A549 (cell line): Measurements from ENCODE around the gene KCNMA1. TPM values are rescaled to one million over a fixed set of nuclear protein-coding genes. Genes with fewer than 3 reads are reported as not detected.
A peak's percentile ranks its signal among the peaks of the same experiment; 100 is the strongest.

ENCODE experiments used
- ATAC-seq, 2 experiments: fragments of 200-7000 bp in 1 of 2; fragments of >200 bp in 1 of 2; cut with Nextera tagmentation in 1 of 2; cut with Tn5 transposase in 1 of 2; 3 replicates each; pipeline versions ENCODE4 v1.8.0 to v1.9.1; 2018 to 2020; ENCODE audit warnings: mild to moderate bottlenecking in 1 of 2, moderate library complexity in 1 of 2
- CTCF ChIA-PET: fragments of 300-600 bp; sonication (Branson Sonifier 250); formaldehyde crosslinking; extraction: SDS; loops from one replicate; lab custom pipeline; 2021; ENCODE audit warnings: antibody characterized with exemption, inconsistent platforms; lab: Yijun Ruan, JAX
- POLR2A ChIA-PET: fragments of 350-600 bp; formaldehyde crosslinking; extraction: SDS; loops from one replicate; lab custom pipeline; 2021; ENCODE audit warnings: antibody characterized with exemption, inconsistent platforms; lab: Yijun Ruan, JAX
- DNase-seq, 2 experiments: peaks; one replicate each; pipeline versions ENCODE4 v3.0.0 to v3.0.0-alpha.2; 2011 to 2016; ENCODE audit warnings: low read depth in 1 of 2, low spot score in 1 of 2
- FAIRE-seq: peaks from 2 replicates; lab custom pipeline; 2011; peaks lifted over from hg19 to GRCh38; lab: Jason Lieb, UNC
- H3K27ac ChIP-seq, 2 experiments: fragments of >200 bp; sonication (Bioruptor Twin); formaldehyde crosslinking; 3 replicates each; pipeline ENCODE4 v1.5.1; 2016 to 2017
- H3K4me1 ChIP-seq: fragments of >200 bp; sonication (Bioruptor Twin); formaldehyde crosslinking; 3 replicates; pipeline ENCODE4 v1.6.1; 2016
- H3K4me2 ChIP-seq: fragments of >200 bp; sonication (Bioruptor Twin); formaldehyde crosslinking; 3 replicates; pipeline ENCODE4 v1.6.1; 2016
- H3K4me3 ChIP-seq: fragments of >200 bp; sonication (Bioruptor Twin); formaldehyde crosslinking; 3 replicates; pipeline ENCODE4 v1.5.1; 2016
- H3K9me3 ChIP-seq: fragments of >200 bp; sonication (Bioruptor Twin); formaldehyde crosslinking; 3 replicates; pipeline ENCODE4 v1.6.1; 2016
- BHLHE40 ChIP-seq: IDR thresholded peaks from 2 replicates; pipeline ENCODE4 v1.6.1; 2012; ENCODE audit warnings: low read depth, low read length, inconsistent platforms
- CHD2 ChIP-seq: fragments of 150-350 bp; IDR thresholded peaks from 2 replicates; pipeline ENCODE4 v1.6.1; 2014; ENCODE audit warnings: low read length; ENCODE audit not compliant: partially characterized antibody
- EHMT2 ChIP-seq: fragments of 200-600 bp; sonication (generic); IDR thresholded peaks from 2 replicates; pipeline ENCODE4 v1.6.1; 2016; ENCODE audit warnings: antibody characterized with exemption, low read depth, mild to moderate bottlenecking, moderate library complexity
- FOSB ChIP-seq: fragments of 250-450 bp; sonication (Bioruptor Pico); IDR thresholded peaks from 2 replicates; pipeline ENCODE4 v1.5.0; 2020; ENCODE audit warnings: mild to moderate bottlenecking, moderate library complexity
- GATA3 ChIP-seq: IDR thresholded peaks from 2 replicates; pipeline ENCODE4 v1.6.1; 2012; ENCODE audit warnings: borderline replicate concordance
- HES2 ChIP-seq: fragments of >200 bp; sonication (Bioruptor Twin); formaldehyde crosslinking; IDR thresholded peaks from 2 replicates; pipeline ENCODE4 v1.6.1; 2016
- HEYL ChIP-seq: fragments of 250-450 bp; sonication (Bioruptor Pico); IDR thresholded peaks from 2 replicates; pipeline ENCODE4 v1.8.0; 2021; ENCODE audit warnings: mild to moderate bottlenecking, moderate library complexity
- HOXA7 ChIP-seq: fragments of 250-450 bp; sonication (Bioruptor Pico); IDR thresholded peaks from 2 replicates; pipeline ENCODE4 v1.5.0; 2020; ENCODE audit warnings: mild to moderate bottlenecking, moderate library complexity
- KDM1A ChIP-seq: fragments of 200-600 bp; sonication (generic); IDR thresholded peaks from 2 replicates; pipeline ENCODE4 v1.6.1; 2016; ENCODE audit warnings: low read depth, mild to moderate bottlenecking
- MAFK ChIP-seq: fragments of 450-650 bp; IDR thresholded peaks from 2 replicates; pipeline ENCODE4 v1.6.1; 2014; ENCODE audit not compliant: partially characterized antibody
- MAZ ChIP-seq: fragments of 150-350 bp; IDR thresholded peaks from 2 replicates; pipeline ENCODE4 v1.6.1; 2014; ENCODE audit warnings: antibody characterized with exemption, low read depth, low read length, borderline replicate concordance
- NFE2L2 ChIP-seq: fragments of 150-350 bp; conservative IDR thresholded peaks from 2 replicates; pipeline ENCODE4 v1.6.1; 2014; ENCODE audit warnings: low read length
- NR3C1 ChIP-seq: fragments of >200 bp; sonication (Bioruptor Twin); formaldehyde crosslinking; IDR thresholded peaks from 3 replicates; pipeline ENCODE4 v1.6.1; 2017
- PHF8 ChIP-seq: fragments of 200-600 bp; sonication (generic); IDR thresholded peaks from 2 replicates; pipeline ENCODE4 v1.6.1; 2016; ENCODE audit warnings: low read depth, mild to moderate bottlenecking, antibody characterized with exemption, moderate library complexity, borderline replicate concordance
- USF2 ChIP-seq: fragments of 450-650 bp; IDR thresholded peaks from 2 replicates; pipeline ENCODE4 v1.6.1; 2014; ENCODE audit warnings: antibody characterized with exemption
- ZFP36 ChIP-seq: fragments of 450-650 bp; IDR thresholded peaks from 2 replicates; pipeline ENCODE4 v1.6.1; 2014; ENCODE audit warnings: borderline replicate concordance; ENCODE audit not compliant: partially characterized antibody
- ZSCAN20 ChIP-seq: fragments of 250-450 bp; sonication (Bioruptor Pico); IDR thresholded peaks from 2 replicates; pipeline ENCODE4 v1.8.0; 2022; ENCODE audit warnings: mild to moderate bottlenecking, moderate library complexity
- WGBS: methylation state at CpG from one replicate; pipeline ENCODE4 v1.1.6; 2017; ENCODE audit errors: missing lambda C conversion rate; 5-methylcytosine and 5-hydroxymethylcytosine counted together
- polyA plus RNA-seq, 4 experiments: library from polyadenylated mRNA; depleted of rRNA in 3 of 4; stranded (reverse); fragments of >200 nt; fragmentation: RNase III in 1 of 4; extraction: RNeasy Plus Mini Kit Qiagen cat#74134 plus additional on column Dnase treatment in 1 of 4; gene quantifications; 2 replicates in 3 of 4; 3 replicates in 1 of 4; pipeline ENCODE4 v1.2.3, GENCODE V29; 2011 to 2017
- TF ChIP-seq, protein P1 (sequence below): IDR thresholded peaks from 2 replicates; pipeline ENCODE4 v1.6.1; 2012
- TF ChIP-seq, protein P2 (sequence below): fragments of >200 bp; sonication (Bioruptor Twin); formaldehyde crosslinking; IDR thresholded peaks from 3 replicates; pipeline ENCODE4 v1.6.1; 2016
- TF ChIP-seq, protein P3 (sequence below): fragments of 150-350 bp; IDR thresholded peaks from 2 replicates; pipeline ENCODE4 v1.6.1; 2014; ENCODE audit warnings: low read depth, mild to moderate bottlenecking, low read length
- TF ChIP-seq, protein P4 (sequence below): fragments of 250-450 bp; sonication (Bioruptor Pico); IDR thresholded peaks from 2 replicates; pipeline ENCODE4 v1.5.0; 2020; ENCODE audit warnings: low read depth, mild to moderate bottlenecking, moderate library complexity
- TF ChIP-seq, protein P5 (sequence below): fragments of >200 bp; sonication (Bioruptor Twin); formaldehyde crosslinking; IDR thresholded peaks from 3 replicates; pipeline ENCODE4 v1.5.1; 2016

The KCNMA1 gene
- polyA plus RNA-seq, 2 of the 4 experiments (the other 2 are of a cell fraction), result 14.9 to 30.6 TPM

DNA sequence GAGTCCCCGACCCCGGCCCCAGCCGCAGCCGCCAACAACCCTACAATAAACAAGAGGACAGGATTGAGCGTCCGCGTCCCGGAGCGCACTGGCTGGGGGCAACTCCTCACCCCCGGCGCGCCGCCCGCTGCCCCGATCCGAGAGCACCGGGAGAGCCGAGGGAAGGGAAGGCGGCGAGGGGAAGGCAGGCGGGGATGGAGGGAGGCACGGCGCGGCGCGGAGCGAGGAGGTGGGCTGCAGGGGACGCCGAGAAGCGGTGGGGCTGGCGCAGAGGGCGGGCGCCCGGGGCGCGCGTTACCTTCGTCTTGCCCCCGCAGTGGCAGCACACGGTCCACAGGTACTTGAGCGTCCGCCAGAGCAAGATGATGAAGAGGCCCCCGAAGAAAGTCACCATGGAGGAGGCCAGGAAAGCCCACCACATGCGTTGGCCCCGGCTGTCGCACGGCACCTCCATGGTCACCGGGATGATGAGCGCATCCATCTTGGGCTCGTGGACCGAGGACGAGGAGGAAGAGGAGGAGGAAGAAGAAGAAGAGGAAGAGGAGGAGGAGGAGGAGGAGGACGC is 559 bp downstream of the KCNMA1 start:
- peaks cover 28% of the 10 kb centered on the region; the same call in 2 of the 3 replicates for H3K4me1 ChIP-seq
- peak overlapping the region; percentile 83 to 89 for H3K27ac ChIP-seq
- CTCF ChIA-PET, result interaction anchor here (0.7 to 27.7 kb wide), 15 partner anchors 10 to 467 kb away, joined by 3 to 627 read pairs (median 6); no protein-coding TSS in a partner anchor
- ATAC-seq, result peak; percentile 7 to 39; a peak in 4 of 6 replicates
- POLR2A ChIA-PET, result interaction anchor here (0.7 to 1.2 kb wide), 3 partner anchors 132 to 471 kb away, joined by 3 to 4 read pairs (median 3); no protein-coding TSS in a partner anchor
- no peaks in the 10 kb centered on the region for H3K9me3 ChIP-seq
- H3K4me2 ChIP-seq, result peak overlapping the region; percentile 98
- TF ChIP-seq, protein P1, sequence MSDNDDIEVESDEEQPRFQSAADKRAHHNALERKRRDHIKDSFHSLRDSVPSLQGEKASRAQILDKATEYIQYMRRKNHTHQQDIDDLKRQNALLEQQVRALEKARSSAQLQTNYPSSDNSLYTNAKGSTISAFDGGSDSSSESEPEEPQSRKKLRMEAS, result peak; percentile 53; the same call in 1 of the 2 replicates
- TF ChIP-seq CHD2 (no peak), KDM1A (no peak), USF2 (no peak), HOXA7 (no peak), MAZ (no peak)
- peak overlapping the region; percentile 90 for H3K4me3 ChIP-seq
- no peak for DNase-seq
- FAIRE-seq, result no peak
- under 1% methylated on average over 24 of the region's 53 CpGs for WGBS

DNA sequence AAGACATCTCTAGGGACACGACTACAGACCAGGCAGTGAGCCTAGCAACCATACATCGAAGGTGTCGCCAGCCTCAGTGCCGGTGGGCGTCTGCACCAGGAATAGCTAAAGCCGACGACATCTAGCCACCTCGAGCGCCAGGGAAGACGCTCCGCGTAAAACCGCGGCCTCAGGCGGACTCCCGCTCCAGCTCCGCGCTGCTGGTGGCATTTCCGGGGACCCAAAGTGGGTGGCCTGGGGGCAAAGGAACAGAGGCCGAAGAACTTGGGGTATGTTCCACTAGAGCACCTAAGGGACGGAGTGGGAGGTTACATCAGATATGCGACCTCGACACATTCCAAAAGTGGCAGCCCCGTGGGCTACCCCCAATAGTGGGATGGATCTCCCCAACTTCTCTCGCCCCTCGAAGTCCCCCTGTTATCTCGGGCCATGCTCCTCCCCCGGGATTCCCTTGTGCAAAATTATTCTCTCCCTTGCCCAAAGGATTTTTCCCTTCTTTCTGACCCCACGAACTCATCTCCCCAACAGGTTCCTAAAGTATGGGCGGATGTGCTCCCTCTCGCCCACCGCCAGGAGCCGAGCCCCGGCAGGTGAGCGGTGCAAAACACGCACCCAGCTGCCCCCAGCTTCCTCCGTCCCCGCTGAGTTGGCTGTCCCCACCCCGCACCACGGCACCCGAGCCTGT is 1.2 kb downstream of the KCNMA1 start:
- peak overlapping the region; percentile 98 for H3K4me2 ChIP-seq
- 82% methylated on average over 36 of the region's 41 CpGs for WGBS
- FAIRE-seq (no peak), DNase-seq (no peak), ATAC-seq (no peak; a peak in 1 of 6 replicates)
- H3K4me3 ChIP-seq, result peak overlapping the region; percentile 90
- H3K9me3 ChIP-seq, result no peaks in the 10 kb centered on the region
- ChIA-PET POLR2A (no interaction called here), CTCF (interaction anchor here (0.7 to 27.7 kb wide), 7 partner anchors 11 to 467 kb away, joined by 3 to 627 read pairs (median 3); no protein-coding TSS in a partner anchor)
- peaks cover 25% of the 10 kb centered on the region; the same call in 2 of the 3 replicates for H3K4me1 ChIP-seq
- no peak for TF ChIP-seq MAZ
- TF ChIP-seq, protein P2, sequence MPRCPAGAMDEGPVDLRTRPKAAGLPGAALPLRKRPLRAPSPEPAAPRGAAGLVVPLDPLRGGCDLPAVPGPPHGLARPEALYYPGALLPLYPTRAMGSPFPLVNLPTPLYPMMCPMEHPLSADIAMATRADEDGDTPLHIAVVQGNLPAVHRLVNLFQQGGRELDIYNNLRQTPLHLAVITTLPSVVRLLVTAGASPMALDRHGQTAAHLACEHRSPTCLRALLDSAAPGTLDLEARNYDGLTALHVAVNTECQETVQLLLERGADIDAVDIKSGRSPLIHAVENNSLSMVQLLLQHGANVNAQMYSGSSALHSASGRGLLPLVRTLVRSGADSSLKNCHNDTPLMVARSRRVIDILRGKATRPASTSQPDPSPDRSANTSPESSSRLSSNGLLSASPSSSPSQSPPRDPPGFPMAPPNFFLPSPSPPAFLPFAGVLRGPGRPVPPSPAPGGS, result no peak
- no peak for TF ChIP-seq NR3C1
- no peak for TF ChIP-seq FOSB (CRISPR knock-in tag)
- TF ChIP-seq ZSCAN20, result no peak
- TF ChIP-seq, protein P3, sequence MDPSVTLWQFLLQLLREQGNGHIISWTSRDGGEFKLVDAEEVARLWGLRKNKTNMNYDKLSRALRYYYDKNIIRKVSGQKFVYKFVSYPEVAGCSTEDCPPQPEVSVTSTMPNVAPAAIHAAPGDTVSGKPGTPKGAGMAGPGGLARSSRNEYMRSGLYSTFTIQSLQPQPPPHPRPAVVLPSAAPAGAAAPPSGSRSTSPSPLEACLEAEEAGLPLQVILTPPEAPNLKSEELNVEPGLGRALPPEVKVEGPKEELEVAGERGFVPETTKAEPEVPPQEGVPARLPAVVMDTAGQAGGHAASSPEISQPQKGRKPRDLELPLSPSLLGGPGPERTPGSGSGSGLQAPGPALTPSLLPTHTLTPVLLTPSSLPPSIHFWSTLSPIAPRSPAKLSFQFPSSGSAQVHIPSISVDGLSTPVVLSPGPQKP, result no peak
- TF ChIP-seq, protein P4, sequence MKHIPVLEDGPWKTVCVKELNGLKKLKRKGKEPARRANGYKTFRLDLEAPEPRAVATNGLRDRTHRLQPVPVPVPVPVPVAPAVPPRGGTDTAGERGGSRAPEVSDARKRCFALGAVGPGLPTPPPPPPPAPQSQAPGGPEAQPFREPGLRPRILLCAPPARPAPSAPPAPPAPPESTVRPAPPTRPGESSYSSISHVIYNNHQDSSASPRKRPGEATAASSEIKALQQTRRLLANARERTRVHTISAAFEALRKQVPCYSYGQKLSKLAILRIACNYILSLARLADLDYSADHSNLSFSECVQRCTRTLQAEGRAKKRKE (CRISPR knock-in tag), result no peak
- TF ChIP-seq MAFK, result no peak
- TF ChIP-seq HEYL (CRISPR knock-in tag), result no peak
- TF ChIP-seq EHMT2, result no peak
- TF ChIP-seq HES2, result no peak
- no peak for TF ChIP-seq BHLHE40
- no peak for TF ChIP-seq ZFP36
- no peak for TF ChIP-seq KDM1A
- TF ChIP-seq, protein P5, sequence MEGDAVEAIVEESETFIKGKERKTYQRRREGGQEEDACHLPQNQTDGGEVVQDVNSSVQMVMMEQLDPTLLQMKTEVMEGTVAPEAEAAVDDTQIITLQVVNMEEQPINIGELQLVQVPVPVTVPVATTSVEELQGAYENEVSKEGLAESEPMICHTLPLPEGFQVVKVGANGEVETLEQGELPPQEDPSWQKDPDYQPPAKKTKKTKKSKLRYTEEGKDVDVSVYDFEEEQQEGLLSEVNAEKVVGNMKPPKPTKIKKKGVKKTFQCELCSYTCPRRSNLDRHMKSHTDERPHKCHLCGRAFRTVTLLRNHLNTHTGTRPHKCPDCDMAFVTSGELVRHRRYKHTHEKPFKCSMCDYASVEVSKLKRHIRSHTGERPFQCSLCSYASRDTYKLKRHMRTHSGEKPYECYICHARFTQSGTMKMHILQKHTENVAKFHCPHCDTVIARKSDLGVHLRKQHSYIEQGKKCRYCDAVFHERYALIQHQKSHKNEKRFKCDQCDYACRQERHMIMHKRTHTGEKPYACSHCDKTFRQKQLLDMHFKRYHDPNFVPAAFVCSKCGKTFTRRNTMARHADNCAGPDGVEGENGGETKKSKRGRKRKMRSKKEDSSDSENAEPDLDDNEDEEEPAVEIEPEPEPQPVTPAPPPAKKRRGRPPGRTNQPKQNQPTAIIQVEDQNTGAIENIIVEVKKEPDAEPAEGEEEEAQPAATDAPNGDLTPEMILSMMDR, result no peak
- no peak for TF ChIP-seq NFE2L2
- no peak for TF ChIP-seq GATA3
- no peak for TF ChIP-seq PHF8
- H3K27ac ChIP-seq, result peak overlapping the region; percentile 83 to 89
